Endodermal cell (in vitro differentiated cells): ENCODE measurements around the gene CDK9. TPM values are rescaled to one million over a fixed set of nuclear protein-coding genes. Genes with fewer than 3 reads are reported as not detected.

Source experiments
- DNase-seq: peaks from one replicate; pipeline ENCODE4 v3.0.0-alpha.2; 2017
- H3K27ac ChIP-seq: 2 replicates; pipeline ENCODE4 v1.5.1; 2013; ENCODE audit warnings: mild to moderate bottlenecking, low read depth, low read length, moderate library complexity
- H3K27me3 ChIP-seq: 2 replicates; pipeline ENCODE4 v1.6.1; 2013; ENCODE audit warnings: mild to moderate bottlenecking, low read length, moderate library complexity; ENCODE audit not compliant: insufficient read depth, control insufficient read depth, poor library complexity, severe bottlenecking
- H3K36me3 ChIP-seq: 2 replicates; pipeline ENCODE4 v1.7.0; 2013; ENCODE audit warnings: mild to moderate bottlenecking, low read length, moderate library complexity; ENCODE audit not compliant: control insufficient read depth, insufficient read depth
- H3K4me1 ChIP-seq: one replicate; pipeline ENCODE4 v1.7.0; 2013; ENCODE audit warnings: low read length; ENCODE audit not compliant: control insufficient read depth, insufficient read depth
- H3K4me3 ChIP-seq: 2 replicates; pipeline ENCODE4 v1.5.1; 2013; ENCODE audit warnings: mild to moderate bottlenecking, low read length, moderate library complexity
- H3K9ac ChIP-seq: 2 replicates; pipeline ENCODE4 v1.6.1; 2013; ENCODE audit warnings: mild to moderate bottlenecking, low read length, moderate library complexity; ENCODE audit not compliant: poor library complexity, severe bottlenecking; ENCODE audit errors: extremely low read depth
- H3K9me3 ChIP-seq: 2 replicates; pipeline ENCODE4 v1.6.1; 2013; ENCODE audit warnings: mild to moderate bottlenecking, low read length, moderate library complexity; ENCODE audit not compliant: control insufficient read depth
- H3K27ac Mint-ChIP-seq: 2 replicates; pipeline ENCODE4 v1.8.0; 2020; ENCODE audit warnings: mixed read lengths
- H3K27me3 Mint-ChIP-seq: 2 replicates; pipeline ENCODE4 v1.8.0; 2021; ENCODE audit warnings: mild to moderate bottlenecking, mixed read lengths; ENCODE audit not compliant: insufficient read depth
- H3K36me3 Mint-ChIP-seq: 2 replicates; pipeline ENCODE4 v1.8.0; 2020; ENCODE audit warnings: low read depth, mixed read lengths
- H3K4me1 Mint-ChIP-seq: 2 replicates; pipeline ENCODE4 v1.8.0; 2020; ENCODE audit warnings: mixed read lengths
- H3K4me3 Mint-ChIP-seq: 2 replicates; pipeline ENCODE4 v1.8.0; 2020; ENCODE audit warnings: mild to moderate bottlenecking, moderate library complexity, mixed read lengths
- H3K9me3 Mint-ChIP-seq: 2 replicates; pipeline ENCODE4 v1.8.0; 2020; ENCODE audit warnings: mild to moderate bottlenecking, mixed read lengths
- WGBS, 2 experiments: methylation state at CpG; one replicate each; pipeline versions ENCODE4 v1.1.5 to v1.1.7; 2013; ENCODE audit warnings: missing lambda C conversion rate in 2 of 2, mixed read lengths in 1 of 2; ENCODE audit not compliant: insufficient coverage in 1 of 2, insufficient read length in 1 of 2; 5-methylcytosine and 5-hydroxymethylcytosine counted together
- total RNA-seq, 2 donors: library from RNA; stranded (reverse); fragmentation: NEBNext Ultra II Directional in 1 of 2; extraction: Animal tissue kit (Norgen Biotek cat#: 25700) in 1 of 2; gene quantifications; 2 replicates in 1 of 2; 3 replicates in 1 of 2; pipeline ENCODE4 v1.2.1, GENCODE V29; 2021
- TF ChIP-seq, protein P1 (sequence below): fragments of 200-600 bp; sonication (generic); conservative IDR thresholded peaks from 2 replicates; pipeline ENCODE4 v1.5.0; 2021; ENCODE audit warnings: antibody characterized with exemption, mild to moderate bottlenecking

The CDK9 gene
- total RNA-seq, 2 donors from 2014 or later = 97.1 to 101 TPM

DNA sequence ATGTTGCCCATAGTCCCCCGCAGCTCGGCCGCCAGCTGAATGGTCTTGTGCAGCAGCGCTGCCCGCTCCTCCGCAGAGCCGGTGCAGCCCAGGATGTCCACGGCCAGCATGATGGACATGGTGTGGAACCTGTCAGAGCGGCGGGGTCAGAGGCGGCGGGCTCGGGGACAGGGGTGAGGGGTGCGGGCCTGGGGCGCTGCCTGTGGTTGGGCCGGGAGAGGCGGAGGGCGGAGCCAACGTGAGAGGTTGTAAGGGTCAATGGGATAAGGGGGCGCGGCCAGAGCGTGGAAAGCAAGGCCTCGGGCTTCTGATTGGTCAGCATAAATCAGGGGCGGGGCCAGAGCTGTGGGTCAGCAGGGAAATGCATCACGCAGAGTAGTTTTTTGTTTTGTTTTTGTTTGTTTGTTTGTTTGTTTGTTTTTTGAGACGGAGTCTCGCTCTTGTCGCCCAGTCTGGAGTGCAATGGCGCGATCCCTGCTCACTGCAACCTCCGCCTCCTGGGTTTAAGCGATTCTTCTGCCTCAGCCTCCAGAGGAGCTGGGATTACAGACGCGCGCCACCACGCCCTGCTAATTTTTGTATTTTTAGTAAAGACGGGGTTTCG is 43.9 kb upstream of the CDK9 start:
- peak; percentile 99 for DNase-seq
- peaks cover 2% of the 10 kb centered on the region for H3K4me1 Mint-ChIP-seq
- WGBS, 2 experiments = 7 to 9% methylated on average over 22 to 38 of the region's 38 CpGs
- Histone ChIP-seq H3K36me3 (no peaks in the 10 kb centered on the region), H3K9ac (peak overlapping the region; percentile 47), H3K4me3 (peak overlapping the region; percentile 81), H3K4me1 (no peaks in the 10 kb centered on the region), H3K27me3 (peaks cover 10% of the 10 kb centered on the region), H3K9me3 (no peaks in the 10 kb centered on the region), H3K27ac (peak overlapping the region; percentile 70)
- no peaks in the 10 kb centered on the region for H3K9me3 Mint-ChIP-seq
- H3K27me3 Mint-ChIP-seq = peaks cover 8% of the 10 kb centered on the region
- no peaks in the 10 kb centered on the region for H3K36me3 Mint-ChIP-seq
- peak overlapping the region; percentile 91 for H3K27ac Mint-ChIP-seq
- TF ChIP-seq, protein P1, sequence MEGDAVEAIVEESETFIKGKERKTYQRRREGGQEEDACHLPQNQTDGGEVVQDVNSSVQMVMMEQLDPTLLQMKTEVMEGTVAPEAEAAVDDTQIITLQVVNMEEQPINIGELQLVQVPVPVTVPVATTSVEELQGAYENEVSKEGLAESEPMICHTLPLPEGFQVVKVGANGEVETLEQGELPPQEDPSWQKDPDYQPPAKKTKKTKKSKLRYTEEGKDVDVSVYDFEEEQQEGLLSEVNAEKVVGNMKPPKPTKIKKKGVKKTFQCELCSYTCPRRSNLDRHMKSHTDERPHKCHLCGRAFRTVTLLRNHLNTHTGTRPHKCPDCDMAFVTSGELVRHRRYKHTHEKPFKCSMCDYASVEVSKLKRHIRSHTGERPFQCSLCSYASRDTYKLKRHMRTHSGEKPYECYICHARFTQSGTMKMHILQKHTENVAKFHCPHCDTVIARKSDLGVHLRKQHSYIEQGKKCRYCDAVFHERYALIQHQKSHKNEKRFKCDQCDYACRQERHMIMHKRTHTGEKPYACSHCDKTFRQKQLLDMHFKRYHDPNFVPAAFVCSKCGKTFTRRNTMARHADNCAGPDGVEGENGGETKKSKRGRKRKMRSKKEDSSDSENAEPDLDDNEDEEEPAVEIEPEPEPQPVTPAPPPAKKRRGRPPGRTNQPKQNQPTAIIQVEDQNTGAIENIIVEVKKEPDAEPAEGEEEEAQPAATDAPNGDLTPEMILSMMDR = no peak
- peak overlapping the region; percentile 68 for H3K4me3 Mint-ChIP-seq

DNA sequence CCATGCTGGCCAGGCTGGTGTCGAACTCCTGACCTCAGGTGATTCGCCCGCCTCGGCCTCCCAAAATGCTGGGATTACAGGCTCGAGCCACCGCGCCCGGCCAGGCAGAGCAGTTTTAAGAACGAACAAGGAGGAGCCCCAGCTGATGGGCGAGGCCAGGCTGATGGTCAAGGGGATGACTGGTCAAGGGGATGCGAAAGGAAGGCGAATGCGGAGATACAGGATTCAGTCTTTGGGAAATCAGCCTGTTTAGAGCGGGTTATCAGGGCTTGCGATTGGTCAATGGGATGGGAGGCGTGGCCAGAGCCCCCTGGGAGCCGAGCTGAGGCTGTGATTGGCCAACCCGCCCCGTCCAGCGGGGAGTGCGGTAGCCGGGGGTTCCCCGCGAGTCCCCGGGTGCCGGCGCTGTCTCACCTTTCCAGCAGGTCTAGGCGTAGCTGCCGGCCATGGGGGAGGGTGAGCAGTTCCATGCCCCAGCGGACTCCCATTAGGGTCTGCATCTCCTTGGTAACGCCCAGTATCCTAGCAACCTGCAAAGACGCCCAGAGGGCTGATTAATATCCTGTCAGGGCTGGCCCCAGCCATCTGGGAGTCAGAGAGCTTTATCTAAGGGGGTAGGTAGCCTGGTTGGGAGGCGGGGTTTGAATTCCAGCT is 43.3 kb upstream of the CDK9 start:
- H3K4me3 ChIP-seq = peak overlapping the region; percentile 81
- Mint-ChIP-seq H3K27me3 (peaks cover 6% of the 10 kb centered on the region), H3K27ac (peak overlapping the region; percentile 91), H3K4me3 (peak overlapping the region; percentile 68), H3K36me3 (no peaks in the 10 kb centered on the region), H3K4me1 (peaks cover 2% of the 10 kb centered on the region), H3K9me3 (no peaks in the 10 kb centered on the region)
- peak; percentile 97 for DNase-seq
- peak overlapping the region; percentile 70 for H3K27ac ChIP-seq
- no peaks in the 10 kb centered on the region for H3K36me3 ChIP-seq
- no peaks in the 10 kb centered on the region for H3K4me1 ChIP-seq
- peak overlapping the region; percentile 47 for H3K9ac ChIP-seq
- TF ChIP-seq, protein P1 = peak; percentile 6
- WGBS, 2 experiments = 2 to 3% methylated on average over 20 to 33 of the region's 33 CpGs
- H3K27me3 ChIP-seq = peaks cover 10% of the 10 kb centered on the region
- no peaks in the 10 kb centered on the region for H3K9me3 ChIP-seq

DNA sequence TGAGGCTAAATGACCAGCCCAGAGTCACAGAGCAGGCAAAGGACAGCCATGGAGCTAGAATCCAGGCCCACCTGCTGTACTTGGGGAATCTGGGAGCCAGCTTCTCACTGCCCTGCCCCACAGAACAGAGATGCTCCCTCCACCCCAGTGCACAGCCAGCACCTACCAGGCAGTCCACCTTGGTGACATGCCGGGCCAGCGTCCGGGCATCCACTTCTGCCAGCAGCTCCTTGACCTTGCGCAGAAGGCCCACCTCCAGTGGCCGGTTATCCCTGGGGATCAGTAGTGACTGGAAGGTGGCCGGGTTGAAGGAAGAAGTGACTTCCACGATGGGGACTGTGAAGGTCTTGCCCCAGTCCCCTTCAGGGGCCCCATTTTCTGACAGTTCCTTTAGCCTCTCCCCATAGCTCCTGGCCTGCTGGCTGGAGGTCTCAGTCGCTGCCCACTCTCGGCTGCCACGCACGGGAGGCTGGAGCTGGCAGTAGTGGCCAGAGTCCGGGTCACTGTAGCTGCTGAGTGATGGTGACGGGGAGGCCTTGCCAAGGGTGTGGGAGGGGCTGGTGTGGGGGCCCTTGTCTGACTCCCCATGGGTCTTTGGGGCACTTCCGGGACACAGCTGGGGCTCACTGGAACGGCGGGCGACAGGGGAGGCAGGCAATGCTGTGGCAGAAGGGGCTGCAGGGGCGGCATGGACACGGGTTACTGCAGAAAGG is 41.3 kb upstream of the CDK9 start:
- Mint-ChIP-seq H3K9me3 (no peaks in the 10 kb centered on the region), H3K36me3 (no peaks in the 10 kb centered on the region), H3K27me3 (peaks cover 6% of the 10 kb centered on the region), H3K27ac (no peak overlapping the region), H3K4me3 (no peak overlapping the region), H3K4me1 (peaks cover 2% of the 10 kb centered on the region)
- no peak for DNase-seq
- H3K27ac ChIP-seq = no peak overlapping the region
- TF ChIP-seq, protein P1 = no peak
- H3K9ac ChIP-seq = no peak overlapping the region
- no peaks in the 10 kb centered on the region for H3K36me3 ChIP-seq
- H3K27me3 ChIP-seq = peaks cover 10% of the 10 kb centered on the region
- H3K9me3 ChIP-seq = no peaks in the 10 kb centered on the region
- WGBS, 2 experiments = 90 to 93% methylated on average over 8 to 19 of the region's 19 CpGs
- H3K4me1 ChIP-seq = no peaks in the 10 kb centered on the region
- H3K4me3 ChIP-seq = no peak overlapping the region
